H1 (cell line): ENCODE results near the gene LRCH1. TPM values are rescaled to one million over a fixed set of nuclear protein-coding genes. Genes with fewer than 3 reads are reported as not detected.
A peak's percentile ranks its signal among the peaks of the same experiment; 100 is the strongest.

ENCODE experiments used
- CTCF ChIA-PET: fragments of 300-600 bp; sonication (Branson Sonifier 250); formaldehyde crosslinking; loops from one replicate; lab custom pipeline; 2021; ENCODE audit not compliant: partially characterized antibody; lab: Charles Lee
- POLR2A ChIA-PET: fragments of 300-600 bp; sonication (Branson Sonifier 250); formaldehyde crosslinking; loops from one replicate; lab custom pipeline; 2021; ENCODE audit warnings: inconsistent platforms; ENCODE audit not compliant: partially characterized antibody; lab: Charles Lee
- DNase-seq, 2 experiments: peaks; one replicate each; pipeline versions ENCODE4 v3.0.0 to v3.0.0-alpha.2; 2010 to 2022; ENCODE audit warnings: low spot score in 2 of 2, low read depth in 1 of 2, mixed read lengths in 1 of 2
- FAIRE-seq: peaks from 2 replicates; lab custom pipeline; 2011; peaks lifted over from hg19 to GRCh38; lab: Jason Lieb, UNC
- H2AFZ ChIP-seq: 2 replicates; pipeline ENCODE4 v1.8.1; 2012; ENCODE audit warnings: low read length, inconsistent platforms
- H2AK5ac ChIP-seq: 2 replicates; pipeline ENCODE4 v1.6.1; 2013; ENCODE audit warnings: low read depth, low read length
- H2BK120ac ChIP-seq: replicated peaks from 2 replicates; pipeline ENCODE3; 2013; ENCODE audit warnings: low read depth, low read length, inconsistent platforms
- H2BK12ac ChIP-seq: 2 replicates; pipeline ENCODE4 v1.6.1; 2013; ENCODE audit warnings: low read depth, low read length
- H2BK15ac ChIP-seq: 2 replicates; pipeline ENCODE4 v1.6.1; 2013; ENCODE audit warnings: low read length
- H2BK20ac ChIP-seq: 2 replicates; pipeline ENCODE4 v1.6.1; 2013; ENCODE audit warnings: low read length
- H2BK5ac ChIP-seq: 2 replicates; pipeline ENCODE4 v1.6.1; 2013; ENCODE audit warnings: low read depth, low read length
- H3K14ac ChIP-seq: 2 replicates; pipeline ENCODE4 v1.6.1; 2013; ENCODE audit warnings: inconsistent platforms; ENCODE audit not compliant: insufficient read length
- H3K18ac ChIP-seq: 2 replicates; pipeline ENCODE4 v1.6.1; 2013; ENCODE audit warnings: low read length; ENCODE audit errors: extremely low read depth
- H3K23ac ChIP-seq: 2 replicates; pipeline ENCODE4 v1.6.1; 2013; ENCODE audit warnings: inconsistent platforms; ENCODE audit not compliant: insufficient read length
- H3K23me2 ChIP-seq: 2 replicates; pipeline ENCODE4 v1.6.1; 2013; ENCODE audit warnings: low read depth, low read length
- H3K27ac ChIP-seq: 2 replicates; pipeline ENCODE4 v1.6.1; 2011; ENCODE audit warnings: low read depth, low read length, inconsistent platforms
- H3K27me3 ChIP-seq, 4 experiments: replicated peaks in 1 of 4; 1 replicate in 1 of 4; 2 replicates in 3 of 4; pipeline versions ENCODE4 v1.6.1 to v1.8.1; 2011 to 2013; ENCODE audit warnings: low read length in 3 of 4, mild to moderate bottlenecking in 3 of 4, inconsistent platforms in 2 of 4, mixed read lengths in 2 of 4, moderate library complexity in 1 of 4; ENCODE audit not compliant: control insufficient read depth in 3 of 4, insufficient read depth in 3 of 4; ENCODE audit errors: extremely low read depth in 1 of 4
- H3K36me3 ChIP-seq, 4 experiments: 2 replicates each; pipeline versions ENCODE4 v1.6.1 to v1.8.1; 2011 to 2013; ENCODE audit warnings: mild to moderate bottlenecking in 4 of 4, low read length in 3 of 4, moderate library complexity in 2 of 4, control low read depth in 1 of 4, inconsistent platforms in 1 of 4; ENCODE audit not compliant: insufficient read depth in 4 of 4, control insufficient read depth in 2 of 4
- H3K4ac ChIP-seq: replicated peaks from 2 replicates; pipeline ENCODE3; 2013; ENCODE audit warnings: low read length, low read depth, mixed read lengths, inconsistent platforms; ENCODE audit not compliant: insufficient read length
- H3K4me1 ChIP-seq, 4 experiments: replicated peaks in 1 of 4; 1 replicate in 1 of 4; 2 replicates in 3 of 4; pipeline versions ENCODE4 v1.6.1 to v1.8.1; 2011 to 2013; ENCODE audit warnings: low read length in 3 of 4, inconsistent platforms in 2 of 4, mixed read lengths in 1 of 4; ENCODE audit not compliant: insufficient read depth in 4 of 4, control insufficient read depth in 3 of 4
- H3K4me2 ChIP-seq, 2 experiments: 2 replicates each; pipeline versions ENCODE4 v1.6.1 to v1.8.1; 2011 to 2013; ENCODE audit warnings: low read depth in 2 of 2, low read length in 2 of 2, control low read depth in 1 of 2, inconsistent platforms in 1 of 2, mild to moderate bottlenecking in 1 of 2; ENCODE audit not compliant: insufficient read depth in 1 of 2
- H3K4me3 ChIP-seq, 4 experiments: fragments of 200-600, 300-600 bp in 1 of 4; sonication (generic), shearing (Covaris generic), sonication (Bioruptor Twin) in 1 of 4; 2 replicates each; pipeline versions ENCODE4 v1.5.1 to v1.8.1; 2011 to 2016; ENCODE audit warnings: low read length in 4 of 4, low read depth in 3 of 4, control low read depth in 2 of 4, inconsistent platforms in 2 of 4, mild to moderate bottlenecking in 2 of 4, mixed read lengths in 1 of 4, moderate library complexity in 1 of 4; ENCODE audit not compliant: insufficient read depth in 2 of 4; ENCODE audit errors: extremely low read depth in 1 of 4
- H3K56ac ChIP-seq: replicated peaks from 2 replicates; pipeline ENCODE3; 2013; ENCODE audit warnings: low read depth, mild to moderate bottlenecking, mixed read lengths, low read length, inconsistent platforms; ENCODE audit not compliant: insufficient read length
- H3K79me1 ChIP-seq: 2 replicates; pipeline ENCODE4 v1.6.1; 2013; ENCODE audit warnings: low read depth, low read length, control low read depth
- H3K79me2 ChIP-seq, 2 experiments: 2 replicates each; pipeline versions ENCODE4 v1.6.1 to v1.8.1; 2012 to 2013; ENCODE audit warnings: low read length in 2 of 2, mild to moderate bottlenecking in 2 of 2, inconsistent platforms in 1 of 2; ENCODE audit not compliant: insufficient read depth in 2 of 2, control insufficient read depth in 1 of 2
- H3K9ac ChIP-seq, 4 experiments: replicated peaks in 1 of 4; 1 replicate in 1 of 4; 2 replicates in 3 of 4; pipeline versions ENCODE4 v1.6.1 to v1.8.1; 2011 to 2013; ENCODE audit warnings: low read depth in 3 of 4, low read length in 3 of 4, control low read depth in 2 of 4, mild to moderate bottlenecking in 2 of 4, moderate library complexity in 2 of 4, inconsistent platforms in 1 of 4; ENCODE audit errors: extremely low read depth in 1 of 4
- H3K9me3 ChIP-seq, 2 experiments: 2 replicates each; pipeline versions ENCODE4 v1.6.1 to v1.8.1; 2012 to 2013; ENCODE audit warnings: mild to moderate bottlenecking in 2 of 2, moderate library complexity in 2 of 2, control low read depth in 1 of 2, inconsistent platforms in 1 of 2, low read depth in 1 of 2, low read length in 1 of 2, mixed read lengths in 1 of 2; ENCODE audit not compliant: insufficient read depth in 2 of 2
- H4K20me1 ChIP-seq, 2 experiments: replicated peaks in 1 of 2; 2 replicates each; pipeline versions ENCODE3 to v1.8.1; 2011 to 2013; ENCODE audit warnings: inconsistent platforms in 2 of 2, low read length in 2 of 2, mild to moderate bottlenecking in 1 of 2; ENCODE audit not compliant: insufficient read depth in 2 of 2, control insufficient read depth in 1 of 2
- H4K5ac ChIP-seq: 2 replicates; pipeline ENCODE4 v1.6.1; 2013; ENCODE audit warnings: low read length, low read depth, mixed read lengths, inconsistent platforms; ENCODE audit not compliant: insufficient read length
- H4K8ac ChIP-seq: 2 replicates; pipeline ENCODE4 v1.8.0; 2013; ENCODE audit warnings: mild to moderate bottlenecking, moderate library complexity, low read length, inconsistent platforms; ENCODE audit not compliant: insufficient read depth; ENCODE audit errors: extremely low read depth
- H4K91ac ChIP-seq: replicated peaks from 2 replicates; pipeline ENCODE3; 2013; ENCODE audit warnings: low read length, mixed read lengths, inconsistent platforms; ENCODE audit not compliant: insufficient read length
- HDAC6 ChIP-seq: IDR thresholded peaks from one replicate; pipeline ENCODE4 v1.7.1; 2012; ENCODE audit warnings: low read depth, mild to moderate bottlenecking, inconsistent platforms, low read length, moderate library complexity
- TAF1 ChIP-seq: IDR thresholded peaks from 2 replicates; pipeline ENCODE4 v1.6.1; 2011; ENCODE audit warnings: mild to moderate bottlenecking, low read depth, low read length
- WGBS, 2 experiments: shearing (Covaris generic) in 1 of 2; methylation state at CpG; one replicate each; pipeline versions ENCODE4 v1.1.6 to v1.1.7; 2013 to 2015; ENCODE audit warnings: low lambda C conversion rate in 2 of 2, mixed read lengths in 2 of 2, inconsistent platforms in 1 of 2, low coverage in 1 of 2, missing lambda C conversion rate in 1 of 2; ENCODE audit not compliant: insufficient replicate concordance in 2 of 2, insufficient coverage in 1 of 2, insufficient read length in 1 of 2; ENCODE audit errors: extremely low coverage in 1 of 2, missing lambda C conversion rate in 1 of 2; 5-methylcytosine and 5-hydroxymethylcytosine counted together
- polyA plus RNA-seq, 7 experiments: library from polyadenylated mRNA; depleted of rRNA in 3 of 7; stranded (reverse) in 5 of 7; unstranded in 2 of 7; fragments of >200 nt in 5 of 7; fragments of 200-250 nt in 2 of 7; gene quantifications; 1 replicate in 5 of 7; 2 replicates in 1 of 7; 4 replicates in 1 of 7; pipeline versions ENCODE4 v1.2.1 to v1.2.3, GENCODE V29; 2011 to 2013; ENCODE audit warnings: missing spikeins in 2 of 7, mixed read lengths in 2 of 7
- total RNA-seq: library from RNA; stranded (reverse); fragmentation: NEBNext Ultra II Directional; extraction: Animal tissue kit (Norgen Biotek cat#: 25700); gene quantifications from 2 replicates; pipeline ENCODE4 v1.2.1, GENCODE V29; 2021

Gene LRCH1
- total and polyA plus RNA-seq, 2 of the 8 experiments (the other 6 are each of a cell fraction or from before 2014, with no cell fraction given) = 3.0 to 10.1 TPM

DNA sequence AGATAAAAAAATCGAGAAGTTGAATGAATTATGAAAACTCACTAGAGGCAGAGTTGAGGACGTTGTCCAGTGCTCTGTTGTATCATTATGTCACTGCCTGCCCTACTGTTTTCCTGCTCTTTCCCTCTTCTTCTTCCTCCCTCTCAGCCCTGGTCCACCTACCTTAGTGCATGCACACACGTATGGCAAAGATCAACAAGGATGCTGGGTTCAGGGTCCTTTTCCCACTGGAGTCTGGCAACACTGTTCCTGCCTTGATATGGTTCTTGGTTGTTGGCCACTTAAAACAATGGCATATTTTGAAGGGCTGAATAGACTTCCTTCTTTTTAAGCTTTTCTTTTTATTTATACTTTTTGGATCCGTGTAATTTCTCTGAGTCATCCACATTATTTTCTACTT lies 74.5 kb downstream of the LRCH1 start:
- H2AK5ac ChIP-seq = no peak overlapping the region
- no peak overlapping the region for H3K9ac ChIP-seq
- H3K14ac ChIP-seq = no peak overlapping the region
- no peak overlapping the region for H2BK12ac ChIP-seq
- peaks cover 2 to 23% (median 15%) of the 10 kb centered on the region in 4 experiments for H3K4me1 ChIP-seq
- WGBS, 2 experiments = 95% methylated on average over 4 of the region's 4 CpGs; no CpG with 5 or more reads in 1 of the 2 experiments
- H3K23ac ChIP-seq = no peak overlapping the region
- CTCF ChIA-PET = interaction anchor here (0.7 to 1.1 kb wide), 2 partner anchors 9 to 67 kb away, joined by 3 to 4 read pairs; no protein-coding TSS in a partner anchor
- DNase-seq = peak in 1 of 2 experiments; percentile 19
- H4K5ac ChIP-seq = no peak overlapping the region
- FAIRE-seq = no peak
- POLR2A ChIA-PET = no interaction called here
- no peak overlapping the region for H3K4ac ChIP-seq
- no peaks in the 10 kb centered on the region for H3K36me3 ChIP-seq
- H3K4me2 ChIP-seq = no peak overlapping the region
- no peak overlapping the region for H2BK15ac ChIP-seq
- H3K27me3 ChIP-seq = no peaks in the 10 kb centered on the region
- H3K9me3 ChIP-seq = no peaks in the 10 kb centered on the region
- no peak overlapping the region for H2BK120ac ChIP-seq
- H2AFZ ChIP-seq = no peak overlapping the region
- H3K27ac ChIP-seq = no peak overlapping the region
- no peak overlapping the region for H3K56ac ChIP-seq
- H3K4me3 ChIP-seq = no peak overlapping the region
- H3K18ac ChIP-seq = no peak overlapping the region
- peaks cover 0 to 2% of the 10 kb centered on the region in 2 experiments for H4K20me1 ChIP-seq
- no peak overlapping the region for H4K91ac ChIP-seq
- H2BK20ac ChIP-seq = no peak overlapping the region
- H3K79me1 ChIP-seq = 0 out of 2 replicates have a peak, but pooled peaks cover 3% of the 10 kb centered on the region
- H2BK5ac ChIP-seq = no peak overlapping the region
- H3K23me2 ChIP-seq = no peaks in the 10 kb centered on the region
- no peak for TF ChIP-seq TAF1
- TF ChIP-seq HDAC6 = no peak
- H4K8ac ChIP-seq = no peak overlapping the region
- peaks cover 0 to 36% of the 10 kb centered on the region in 2 experiments; a peak in 2 of 4 replicates for H3K79me2 ChIP-seq
